Measurements from ENCODE around the gene TPM1. TPM values are rescaled to one million over a fixed set of nuclear protein-coding genes. Genes with fewer than 3 reads are reported as not detected.

The TPM1 gene
- polyA plus RNA-seq, 1 of the 3 experiments (the other 2 are of a cell fraction) = 1,371 TPM

- Histone ChIP-seq H2AFZ (ENCODE audit: low read depth) (no peak overlapping the region), H3K79me2 (ENCODE audit: insufficient read depth) (peaks cover 53% of the 10 kb centered on the region; the same call in 1 of the 2 replicates), H3K9me2 (no peaks in the 10 kb centered on the region), H3K36me3 (replicated peaks in 1 of 2; ENCODE audit: control insufficient read depth in 1 of 2, insufficient read depth in 2 of 2, low read length in 1 of 2) (peaks cover 93 to 95% of the 10 kb centered on the region in 2 experiments), H3K9me3 (no peaks in the 10 kb centered on the region), H3K4me3 (ENCODE audit: low read depth in 2 of 2, low read length in 1 of 2) (no peak overlapping the region), H3K4me1 (ENCODE audit: control insufficient read depth in 1 of 2, insufficient read depth in 2 of 2, low read depth in 1 of 2, low read length in 1 of 2) (peaks cover 0 to 22% of the 10 kb centered on the region in 2 experiments; a peak in 3 of 4 replicates), H3K27me3 (ENCODE audit: insufficient read depth) (no peaks in the 10 kb centered on the region), H3F3A (replicated peaks; ENCODE audit: insufficient read depth) (peaks cover 100% of the 10 kb centered on the region), H3K9ac (peak overlapping the region; percentile 10; the same call in 1 of the 2 replicates), H3K4me2 (no peak overlapping the region), H4K20me1 (ENCODE audit: insufficient read depth) (peaks cover 92% of the 10 kb centered on the region), H3K27ac (ENCODE audit: low read depth in 2 of 2, low read length in 1 of 2) (peak overlapping the region; percentile 56 to 91; a peak in 3 of 4 replicates)
- CTCF ChIA-PET = interaction anchor here (0.6 to 1.5 kb wide), 5 partner anchors 13 to 1411 kb away, joined by 3 to 6 read pairs (median 3); no protein-coding TSS in a partner anchor
- no peak for DNase-seq
- 95% methylated on average over 8 of the region's 8 CpGs for WGBS (ENCODE audit: low lambda C conversion rate)
- no peak for TF ChIP-seq GABPA (IDR thresholded peaks at IDR 0.05; ENCODE audit: low read depth)
- no peak for TF ChIP-seq RAD21 (IDR thresholded peaks at IDR 0.05; ENCODE audit: low read length)
- no peak for TF ChIP-seq NFIC (IDR thresholded peaks at IDR 0.05; ENCODE audit: borderline replicate concordance)
- TF ChIP-seq RCOR1 (IDR thresholded peaks at IDR 0.05; ENCODE audit: low read length) = no peak
- 0 out of 2 replicates have a peak, but pooled peaks have one; percentile 4 for TF ChIP-seq JUND (IDR thresholded peaks at IDR 0.05)
- TF ChIP-seq, protein P1, sequence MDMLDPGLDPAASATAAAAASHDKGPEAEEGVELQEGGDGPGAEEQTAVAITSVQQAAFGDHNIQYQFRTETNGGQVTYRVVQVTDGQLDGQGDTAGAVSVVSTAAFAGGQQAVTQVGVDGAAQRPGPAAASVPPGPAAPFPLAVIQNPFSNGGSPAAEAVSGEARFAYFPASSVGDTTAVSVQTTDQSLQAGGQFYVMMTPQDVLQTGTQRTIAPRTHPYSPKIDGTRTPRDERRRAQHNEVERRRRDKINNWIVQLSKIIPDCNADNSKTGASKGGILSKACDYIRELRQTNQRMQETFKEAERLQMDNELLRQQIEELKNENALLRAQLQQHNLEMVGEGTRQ (IDR thresholded peaks at IDR 0.05; ENCODE audit: borderline replicate concordance, low read depth, low read length) = no peak
- TF ChIP-seq POLR2AphosphoS5 (IDR thresholded peaks at IDR 0.05; ENCODE audit: low read depth, low read length) = peak; percentile 38
- TF ChIP-seq, protein P2, sequence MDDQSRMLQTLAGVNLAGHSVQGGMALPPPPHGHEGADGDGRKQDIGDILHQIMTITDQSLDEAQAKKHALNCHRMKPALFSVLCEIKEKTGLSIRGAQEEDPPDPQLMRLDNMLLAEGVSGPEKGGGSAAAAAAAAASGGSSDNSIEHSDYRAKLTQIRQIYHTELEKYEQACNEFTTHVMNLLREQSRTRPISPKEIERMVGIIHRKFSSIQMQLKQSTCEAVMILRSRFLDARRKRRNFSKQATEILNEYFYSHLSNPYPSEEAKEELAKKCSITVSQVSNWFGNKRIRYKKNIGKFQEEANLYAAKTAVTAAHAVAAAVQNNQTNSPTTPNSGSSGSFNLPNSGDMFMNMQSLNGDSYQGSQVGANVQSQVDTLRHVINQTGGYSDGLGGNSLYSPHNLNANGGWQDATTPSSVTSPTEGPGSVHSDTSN (IDR thresholded peaks at IDR 0.05) = no peak
- POLR2A ChIA-PET = no interaction called here
Measured at GRCh38 chr15:63065262-63066221, 23.0 kb downstream of the TPM1 start.

- Histone ChIP-seq H3K79me2 (ENCODE audit: insufficient read depth) (peaks cover 47% of the 10 kb centered on the region; the same call in 1 of the 2 replicates), H3F3A (replicated peaks; ENCODE audit: insufficient read depth) (peaks cover 100% of the 10 kb centered on the region), H3K36me3 (replicated peaks in 1 of 2; ENCODE audit: control insufficient read depth in 1 of 2, insufficient read depth in 2 of 2, low read length in 1 of 2) (peaks cover 93 to 95% of the 10 kb centered on the region in 2 experiments), H3K4me1 (ENCODE audit: control insufficient read depth in 1 of 2, insufficient read depth in 2 of 2, low read depth in 1 of 2, low read length in 1 of 2) (peaks cover 0 to 15% of the 10 kb centered on the region in 2 experiments; a peak in 3 of 4 replicates), H2AFZ (ENCODE audit: low read depth) (no peak overlapping the region), H3K27me3 (ENCODE audit: insufficient read depth) (no peaks in the 10 kb centered on the region), H3K4me3 (ENCODE audit: low read depth in 2 of 2, low read length in 1 of 2) (no peak overlapping the region), H3K4me2 (no peak overlapping the region), H3K9me3 (no peaks in the 10 kb centered on the region), H3K9me2 (no peaks in the 10 kb centered on the region), H3K9ac (peak overlapping the region; percentile 10; the same call in 1 of the 2 replicates), H4K20me1 (ENCODE audit: insufficient read depth) (peaks cover 92% of the 10 kb centered on the region), H3K27ac (ENCODE audit: low read depth in 2 of 2, low read length in 1 of 2) (peak overlapping the region; percentile 56 to 91; a peak in 3 of 4 replicates)
- TF ChIP-seq CHD2 (IDR thresholded peaks at IDR 0.05; ENCODE audit: low read length, partially characterized antibody) (no peak), TCF12 (IDR thresholded peaks at IDR 0.05) (no peak), USF1 (IDR thresholded peaks at IDR 0.05; ENCODE audit: borderline replicate concordance, low read depth) (no peak), TEAD4 (IDR thresholded peaks at IDR 0.05; ENCODE audit: borderline replicate concordance, insufficient read depth) (no peak), RAD21 (IDR thresholded peaks at IDR 0.05; ENCODE audit: low read length) (no peak), RXRA (IDR thresholded peaks at IDR 0.05; ENCODE audit: borderline replicate concordance, low read depth) (no peak)
- CTCF ChIA-PET = interaction anchor here (1.0 to 1.5 kb wide), 5 partner anchors 14 to 284 kb away, joined by 3 to 6 read pairs (median 3); no protein-coding TSS in a partner anchor
- DNase-seq = no peak
- 85% methylated on average over 3 of the region's 3 CpGs for WGBS (ENCODE audit: low lambda C conversion rate)
- POLR2A ChIA-PET = no interaction called here
Measured at GRCh38 chr15:63066272-63066671, 23.7 kb downstream of the TPM1 start.
